HTERT RPE-1 (cell line): ENCODE data around the gene CD2AP.
"Not testable (repeated sequence)": the region's sequence is repeated elsewhere in the genome, so short reads cannot be mapped to it uniquely, and the experiment has no call there.

ENCODE experiments used
- in situ Hi-C: fragments of 300-500 bp; cut with MboI; formaldehyde crosslinking; loops from 4 replicates; pipeline ENCODE4 v1.14.3; 2020; ENCODE audit warnings: low sequenced_read_pairs

Gene CD2AP

DNA sequence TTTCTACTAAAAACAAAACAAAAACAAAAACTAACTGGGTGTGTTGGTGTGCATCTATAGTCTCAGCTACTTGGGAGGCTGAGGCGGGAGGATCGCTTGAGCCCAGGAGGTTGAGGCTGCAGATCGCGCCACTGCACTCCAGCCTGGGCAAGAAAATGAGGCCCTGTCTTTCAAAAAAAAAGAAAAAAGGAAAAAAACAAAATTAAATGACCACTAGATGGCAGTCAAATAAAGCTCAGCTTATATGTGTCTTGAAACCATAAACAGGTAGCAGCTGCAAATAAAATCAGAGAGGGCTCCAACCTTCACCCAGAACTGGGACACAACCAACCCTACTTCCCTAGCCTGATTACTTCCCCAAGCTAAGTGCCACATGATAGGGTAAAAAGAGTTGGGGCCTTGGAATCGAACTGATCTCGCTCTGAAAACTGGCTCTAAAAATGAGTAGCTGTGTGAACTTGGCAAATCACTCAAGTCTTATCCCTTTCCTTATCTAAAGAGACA, 153.7 kb downstream of the CD2AP start:
- in situ Hi-C loops, result no loop called here

DNA sequence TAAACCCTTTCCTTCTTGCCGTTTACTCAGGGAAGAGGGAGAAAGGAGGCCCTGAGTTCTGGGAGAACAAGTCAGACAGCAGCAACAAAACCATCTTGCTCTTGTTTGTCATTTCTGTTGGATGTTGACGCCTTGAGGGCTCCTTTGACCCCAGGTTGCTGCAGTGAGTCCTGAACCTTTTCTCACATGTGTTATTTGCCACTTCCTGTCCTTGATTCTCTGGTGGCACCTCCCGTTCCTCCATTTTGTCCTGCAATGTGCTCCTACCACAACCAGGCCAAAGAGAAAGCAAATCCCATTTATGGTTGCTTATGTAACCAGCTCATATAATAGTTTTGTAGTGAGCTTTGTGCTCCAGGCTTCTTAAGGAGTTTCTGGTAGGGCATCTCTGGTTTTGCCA, 154.2 kb downstream of the CD2AP start:
- in situ Hi-C loops, result no loop called here

DNA sequence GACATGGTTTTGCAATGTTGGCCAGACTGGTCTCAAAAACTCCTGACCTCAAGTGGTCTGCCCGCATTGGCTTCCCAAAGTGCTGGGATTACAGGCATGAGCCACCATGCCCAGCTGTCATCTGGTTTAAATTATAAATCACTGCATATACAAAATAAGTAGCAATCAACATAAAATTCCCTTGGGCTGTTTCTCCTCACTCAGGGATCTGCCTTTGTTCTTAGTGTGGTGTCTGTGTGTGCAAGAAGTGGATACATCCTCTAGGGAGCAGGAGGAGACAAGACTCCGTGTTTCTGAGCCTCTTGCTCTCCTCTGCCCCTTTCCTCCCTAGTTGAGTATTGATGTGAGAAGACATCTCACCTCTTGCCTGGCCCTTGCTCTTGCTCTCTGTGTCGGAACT, 155.6 kb downstream of the CD2AP start:
- in situ Hi-C loops, result no loop called here

DNA sequence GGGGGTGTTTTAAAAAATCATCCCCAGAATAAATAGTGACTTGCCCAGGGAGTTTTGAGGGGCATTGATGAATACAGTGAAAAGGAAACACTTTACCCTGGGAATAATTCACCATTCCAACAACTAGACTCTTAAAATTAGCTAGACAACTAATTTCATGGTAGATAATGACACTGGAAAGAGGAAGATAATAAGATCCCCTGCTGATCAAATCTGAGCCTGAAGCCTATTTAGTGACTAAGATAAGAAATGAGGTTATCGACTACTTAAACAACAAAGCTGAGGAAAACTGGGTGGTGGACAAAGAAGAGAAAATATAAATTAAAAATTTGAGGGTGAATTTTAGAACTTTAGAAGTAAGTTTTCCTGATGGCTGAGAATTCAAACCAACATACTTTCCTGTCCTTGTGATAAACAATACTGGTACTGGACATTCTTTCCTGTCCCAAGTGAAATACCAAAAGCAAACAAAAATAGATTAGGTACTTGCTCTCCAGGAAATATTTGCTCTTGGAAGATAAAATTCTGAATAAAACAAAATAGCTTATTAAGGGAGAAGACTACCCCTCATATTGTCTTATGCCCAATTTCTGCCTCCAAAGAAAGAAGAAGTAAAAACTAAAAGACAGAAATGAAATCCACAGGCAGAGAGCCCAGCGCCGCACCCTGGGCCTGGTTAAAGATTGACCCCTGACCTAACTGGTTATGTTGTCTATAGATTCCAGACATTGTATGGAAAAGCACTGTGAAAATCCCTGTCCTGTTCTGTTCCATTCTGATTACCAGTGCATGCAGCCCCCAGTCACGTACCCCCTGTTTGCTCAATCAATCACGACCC, 156.8 kb downstream of the CD2AP start:
- in situ Hi-C loops, result no loop called here

DNA sequence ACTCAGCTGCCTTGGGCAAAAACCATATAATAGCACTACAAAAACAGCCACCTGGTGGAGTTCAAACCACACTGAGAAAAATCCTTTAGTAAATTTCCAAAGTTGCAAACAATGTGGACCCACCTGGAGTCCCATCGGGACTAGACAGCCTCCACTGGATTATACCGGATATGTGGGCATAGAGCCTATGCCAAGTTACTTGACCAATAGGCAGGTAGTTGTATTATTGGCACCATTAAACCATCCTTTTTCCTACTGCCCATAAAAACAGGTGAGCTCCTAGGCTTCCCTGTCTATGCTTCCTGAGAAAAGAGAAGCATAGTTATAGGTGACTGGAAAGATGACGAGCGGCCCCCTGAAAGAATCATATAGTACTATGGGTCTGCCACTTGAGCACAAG, 169.1 kb downstream of the CD2AP start:
- in situ Hi-C loops, result no loop called here

DNA sequence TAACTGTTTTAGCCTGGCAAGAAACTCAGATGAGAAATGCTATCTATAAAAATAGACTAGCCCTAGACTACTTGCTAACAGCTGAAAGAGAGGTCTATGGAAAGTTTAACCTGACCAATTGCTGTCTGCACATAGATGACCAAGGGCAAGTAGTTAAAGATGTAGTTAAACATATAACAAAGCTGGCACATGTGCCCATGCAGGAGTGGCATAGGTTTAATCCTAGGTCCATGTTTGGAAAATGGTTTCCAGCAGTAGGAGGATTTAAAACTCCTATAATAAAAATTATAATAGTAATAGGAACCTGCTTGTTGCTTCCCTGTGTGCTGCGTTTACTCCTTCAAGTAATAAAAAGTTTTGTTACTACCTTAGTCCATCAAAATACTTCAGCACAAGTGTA, 169.6 kb downstream of the CD2AP start:
- in situ Hi-C loops, result no loop called here

DNA sequence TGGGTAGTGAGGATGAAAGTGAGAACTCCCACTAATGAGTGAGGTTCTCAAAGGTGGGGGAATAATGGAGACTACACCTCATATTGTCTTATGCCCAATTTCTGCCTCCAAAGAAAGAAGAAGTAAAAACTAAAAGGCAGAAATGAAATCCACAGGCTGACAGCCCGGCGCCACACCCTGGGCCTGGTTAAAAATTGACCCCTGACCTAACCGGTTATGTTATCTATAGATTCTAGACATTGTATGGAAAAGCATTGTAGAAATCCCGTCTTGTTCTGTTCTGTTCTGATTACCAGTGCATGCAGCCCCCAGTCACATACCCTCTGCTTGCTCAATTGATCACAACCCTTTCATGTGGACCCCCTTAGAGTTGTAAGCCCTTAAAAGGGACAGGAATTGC, 170.0 kb downstream of the CD2AP start:
- in situ Hi-C loops, result not testable (repeated sequence)

DNA sequence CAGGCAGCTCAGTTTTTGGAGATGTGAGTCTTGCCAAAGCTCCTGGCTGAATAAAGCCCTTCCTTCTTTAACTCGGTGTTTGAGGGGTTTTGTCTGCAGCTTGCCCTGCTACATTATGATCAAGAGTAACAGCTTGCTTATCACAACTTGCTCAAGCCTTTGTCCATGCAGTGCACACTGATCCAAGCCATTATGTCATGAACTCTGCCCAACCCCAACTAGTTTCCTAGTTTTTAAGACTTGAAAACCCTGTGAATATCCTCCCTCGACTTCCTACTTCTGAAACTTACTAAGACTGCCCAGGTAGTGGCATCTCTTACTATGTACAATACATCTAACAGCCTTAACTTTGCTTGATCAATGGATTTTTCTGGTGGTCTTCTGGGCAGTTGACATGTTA, 170.4 kb downstream of the CD2AP start:
- in situ Hi-C loops, result no loop called here

DNA sequence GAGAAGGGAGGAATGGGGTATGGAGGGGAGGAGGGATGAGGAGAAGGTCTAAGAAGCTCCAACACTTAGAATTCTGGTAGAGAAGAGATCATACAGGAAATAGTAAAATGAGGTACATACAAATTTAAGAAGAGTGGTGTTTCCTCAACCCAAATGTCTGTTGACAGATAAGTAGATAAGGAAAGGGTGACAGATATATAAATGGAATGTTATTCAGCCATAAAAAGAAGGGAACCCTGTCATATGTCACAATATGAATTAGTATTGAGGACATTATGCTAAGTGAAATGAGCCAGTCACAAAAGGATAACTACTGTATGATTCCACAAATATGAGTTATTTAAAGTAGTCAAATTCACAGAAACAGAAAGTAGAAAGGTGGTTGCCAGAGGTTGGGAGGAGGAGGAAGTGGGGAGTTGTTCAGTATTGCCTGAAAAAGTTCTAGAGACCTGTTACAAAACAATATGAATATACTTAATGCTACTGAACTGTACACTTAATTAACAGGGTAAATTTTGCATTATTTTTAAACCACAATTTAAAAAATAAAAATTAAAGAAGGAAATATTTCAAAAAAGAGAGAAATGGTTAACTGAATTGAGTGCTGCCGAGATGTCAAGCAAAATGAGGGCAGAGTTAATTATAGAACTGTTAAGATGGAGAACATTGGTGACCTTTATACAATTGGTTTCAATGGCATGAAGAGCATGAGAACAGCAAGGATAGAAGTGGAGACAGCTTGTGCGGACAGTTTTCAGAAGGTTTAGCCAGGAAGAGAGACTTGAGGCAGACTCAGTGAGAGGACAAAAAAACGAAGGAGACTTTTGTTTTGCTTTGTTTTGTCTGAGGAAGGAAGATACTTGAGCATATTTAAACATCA, 173.2 kb downstream of the CD2AP start:
- in situ Hi-C loops, result no loop called here

DNA sequence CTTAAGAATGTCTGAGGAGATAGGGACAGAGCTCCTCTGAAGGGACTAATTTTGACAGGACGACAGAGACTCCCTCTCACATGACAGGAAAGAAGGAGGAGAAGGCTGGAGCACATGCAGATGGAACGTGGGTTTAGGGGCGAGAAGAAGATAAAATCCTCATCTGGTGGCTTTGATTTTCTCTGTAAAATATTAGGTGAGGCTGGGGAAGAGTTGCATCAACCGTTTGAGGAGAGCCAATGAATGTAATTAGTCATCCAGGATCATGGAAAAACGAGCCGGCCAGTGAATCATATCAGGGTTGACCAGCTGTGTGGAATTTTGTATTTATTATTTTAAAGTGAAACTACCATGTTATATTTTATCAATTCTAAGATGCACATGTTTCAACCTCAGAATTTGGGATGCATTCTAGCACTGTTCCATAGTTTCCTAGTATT, 173.9 kb downstream of the CD2AP start:
- in situ Hi-C loops, result no loop called here

DNA sequence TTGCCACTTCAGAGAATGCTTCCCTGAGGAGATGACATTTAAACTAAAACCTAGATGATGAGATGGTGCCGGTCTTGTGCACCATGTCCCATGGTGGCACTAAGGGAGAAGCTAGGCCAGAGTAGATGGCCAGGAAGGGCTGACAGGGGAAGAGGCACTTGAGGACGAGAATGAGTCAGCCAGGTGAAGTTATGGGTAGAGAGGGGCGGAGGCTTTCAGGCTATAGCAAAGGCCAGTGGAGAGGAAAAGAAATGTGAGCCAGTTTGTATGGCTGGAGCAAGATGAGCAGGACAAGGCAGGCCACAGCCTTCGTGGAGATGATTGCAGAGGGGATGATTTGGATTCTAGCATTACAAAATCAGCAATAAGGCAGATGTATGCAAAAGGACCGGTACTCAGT, 176.1 kb downstream of the CD2AP start:
- in situ Hi-C loops, result no loop called here

DNA sequence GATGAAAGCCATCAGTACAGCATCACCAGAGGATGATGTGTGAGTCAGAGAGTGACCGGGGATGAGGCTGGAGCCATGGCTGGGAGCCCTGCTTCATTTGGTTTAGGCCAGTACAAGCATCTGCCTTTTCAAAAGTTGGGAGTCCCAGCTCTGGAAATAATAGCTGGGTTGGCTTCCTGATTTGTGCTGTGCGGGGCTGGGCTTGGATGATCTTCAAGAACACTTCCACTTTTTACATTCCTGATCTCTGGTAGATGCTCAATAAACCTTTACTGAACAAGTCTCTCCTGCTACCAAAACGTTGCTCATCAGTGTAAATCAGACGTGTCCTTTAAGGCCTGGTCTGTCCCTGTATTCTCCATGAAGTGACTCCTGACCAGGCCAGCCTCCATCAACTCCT, 176.7 kb downstream of the CD2AP start:
- in situ Hi-C loops, result no loop called here

DNA sequence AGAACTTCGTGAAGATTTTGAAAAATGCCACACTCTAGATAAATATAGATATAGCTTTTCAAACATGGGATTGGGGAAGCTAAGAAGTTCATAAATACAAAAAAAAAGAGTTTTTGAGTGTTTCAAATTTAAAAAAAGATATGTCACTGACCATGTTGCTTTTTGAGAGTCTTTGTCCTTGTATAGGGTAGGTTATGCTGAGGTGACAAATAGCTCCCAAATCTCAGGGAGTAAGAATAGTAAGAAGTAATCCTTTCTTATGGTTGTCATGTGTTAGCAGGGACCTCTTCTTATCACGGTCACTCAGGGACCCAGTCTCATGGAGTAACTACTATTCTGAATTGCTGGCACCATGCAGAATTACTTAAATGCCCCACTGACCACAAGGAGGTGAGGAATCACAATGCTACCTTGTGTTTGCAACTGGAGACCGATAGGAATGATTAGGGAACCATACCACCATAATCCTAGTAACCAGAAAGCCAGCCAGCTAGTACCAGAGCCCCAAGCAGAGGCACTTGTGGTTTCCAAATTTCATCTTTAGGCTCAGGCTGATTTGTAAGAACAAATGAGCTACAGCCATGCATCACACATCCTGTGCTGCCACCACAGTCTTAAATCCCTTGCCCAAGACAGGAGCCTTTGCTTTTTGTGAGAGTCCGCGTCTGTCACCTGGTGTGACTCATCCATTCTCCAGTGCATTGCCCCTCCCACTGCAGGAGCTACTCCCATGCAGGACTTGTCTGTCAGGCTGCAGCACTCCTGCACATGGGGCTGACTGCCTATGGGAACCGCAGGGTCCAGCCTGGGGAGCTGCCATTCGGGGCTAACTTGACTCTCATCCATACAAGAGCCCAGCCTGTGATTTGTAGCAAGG, 178.4 kb downstream of the CD2AP start:
- in situ Hi-C loops, result no loop called here

DNA sequence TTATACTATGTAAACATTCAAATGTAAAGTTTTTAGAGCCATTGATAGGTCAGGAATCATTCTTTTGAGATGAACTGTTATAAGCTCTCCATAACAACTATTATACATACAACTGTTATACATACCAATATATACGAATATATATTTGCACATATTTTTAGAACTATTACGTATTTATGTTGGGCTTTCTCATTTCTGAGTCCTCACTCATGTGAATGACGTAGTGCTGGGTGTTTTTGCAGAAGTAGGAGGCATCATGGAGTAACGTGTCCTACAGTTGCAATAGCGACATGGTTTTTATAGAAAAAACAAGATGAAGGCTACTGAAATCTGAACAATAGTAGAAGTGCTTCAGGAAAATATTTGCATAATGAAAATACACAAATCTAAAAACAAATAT, 184.4 kb downstream of the CD2AP start:
- in situ Hi-C loops, result no loop called here

DNA sequence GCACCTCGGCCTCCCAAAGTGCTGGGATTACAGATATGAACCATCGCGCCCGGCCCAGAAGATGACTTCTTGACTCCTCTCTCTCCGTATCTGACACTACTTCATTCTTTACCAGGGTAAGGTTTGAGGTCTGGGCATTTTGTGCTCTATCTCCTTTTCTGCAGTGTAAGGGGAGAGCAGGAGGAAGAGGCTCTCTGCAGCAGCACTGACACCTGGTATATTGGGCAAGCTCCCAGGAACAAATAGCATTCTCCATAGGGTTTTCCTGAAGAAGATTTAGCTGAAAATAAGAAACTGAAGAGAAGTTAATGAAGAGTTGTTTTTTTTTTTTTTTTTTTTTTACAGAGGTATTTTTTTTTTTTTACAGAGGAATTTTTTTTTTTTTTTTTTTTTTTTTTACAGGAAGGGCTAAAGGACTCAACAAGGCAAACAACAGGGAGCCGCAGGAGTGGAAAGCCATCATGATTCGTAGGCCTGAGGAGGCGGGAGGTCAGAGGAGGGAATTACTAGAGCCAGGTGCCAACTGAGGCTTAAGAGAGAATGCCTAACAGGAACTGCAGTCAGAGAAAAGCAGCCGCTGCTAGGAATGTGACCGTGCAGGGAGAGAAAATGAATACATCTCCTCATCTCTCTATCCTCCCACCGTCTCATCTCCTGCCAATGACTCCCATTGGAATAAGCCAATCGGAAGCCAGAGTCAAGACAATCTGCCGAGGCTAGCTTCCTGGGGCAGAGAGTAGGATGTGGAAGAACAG, 186.1 kb downstream of the CD2AP start:
- in situ Hi-C loops, result no loop called here

DNA sequence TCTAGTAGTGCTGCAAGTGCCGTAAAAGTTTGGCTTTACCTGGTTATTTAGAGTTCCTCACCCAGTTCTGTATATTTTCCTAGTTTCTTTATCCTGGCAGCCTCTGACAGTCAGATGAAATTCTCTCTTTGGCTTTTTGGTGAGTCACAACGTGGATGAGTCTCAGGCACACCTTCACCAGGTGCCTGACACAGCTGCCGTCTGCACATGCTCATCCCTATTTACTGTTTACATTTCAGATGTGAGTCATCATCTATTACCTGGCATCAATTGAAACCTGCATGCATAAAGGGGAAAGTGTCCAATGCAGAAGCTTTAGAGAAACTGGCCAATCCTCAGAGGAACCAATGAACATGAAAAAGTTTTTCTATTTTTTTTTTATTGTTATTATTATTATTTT, 187.5 kb downstream of the CD2AP start:
- in situ Hi-C loops, result no loop called here

DNA sequence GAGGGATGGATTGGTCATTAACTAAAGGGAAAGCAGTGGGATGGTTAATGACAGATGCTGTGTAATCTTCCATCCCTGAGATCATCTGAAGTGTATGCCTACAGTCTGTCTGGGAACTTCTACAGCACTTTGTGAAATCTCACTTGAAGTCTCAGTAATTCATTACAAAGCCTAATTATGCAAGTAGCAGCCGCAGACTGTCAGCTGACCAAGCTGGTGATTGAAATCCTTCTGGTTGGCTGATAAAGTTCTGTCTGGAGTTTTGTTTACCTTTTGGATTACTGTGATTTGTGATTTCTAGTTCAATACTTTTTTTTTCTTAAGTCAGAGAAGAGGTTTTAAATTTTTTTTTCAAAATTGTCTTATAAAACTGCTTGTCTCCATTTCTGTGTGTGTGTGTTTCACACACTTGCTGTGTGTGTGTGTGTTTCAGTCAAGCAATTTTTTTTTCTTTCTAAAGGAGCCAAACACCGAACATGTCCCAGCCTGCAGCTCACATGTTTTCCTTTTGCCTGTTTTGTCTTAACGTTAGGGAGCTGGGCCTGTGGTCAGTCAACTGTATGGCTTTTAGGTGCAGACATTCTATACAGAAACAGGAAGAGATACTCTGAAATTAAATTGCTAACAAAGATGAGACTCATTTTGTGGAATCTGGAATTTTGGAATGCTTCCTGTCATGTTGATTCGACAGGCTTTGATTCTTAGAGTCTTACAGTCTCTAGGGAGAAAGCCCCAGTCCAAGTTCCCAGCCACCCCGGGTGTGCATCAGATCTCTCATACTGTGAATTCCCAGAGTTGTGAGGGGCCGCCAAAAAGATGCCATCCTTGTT, 192.3 kb downstream of the CD2AP start:
- in situ Hi-C loops, result no loop called here

DNA sequence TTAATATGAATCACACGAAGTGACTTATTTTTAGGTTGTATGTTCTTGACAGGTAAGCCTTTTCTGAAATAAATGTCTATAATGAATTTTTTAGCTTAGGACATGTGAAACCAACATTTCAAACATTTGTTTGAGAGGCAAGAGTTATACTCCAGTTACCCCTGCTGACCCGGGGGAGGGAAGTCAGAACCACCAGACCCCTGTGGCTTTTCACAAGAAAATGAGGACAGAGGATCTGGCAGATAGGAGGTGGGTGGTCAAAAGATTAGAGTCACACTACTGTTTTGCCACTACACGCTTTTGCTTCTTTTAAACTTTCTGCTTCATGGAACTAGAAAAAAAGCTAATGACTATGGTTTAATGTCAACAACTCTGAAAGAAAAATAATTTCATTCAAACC, 193.3 kb downstream of the CD2AP start:
- in situ Hi-C loops, result no loop called here

DNA sequence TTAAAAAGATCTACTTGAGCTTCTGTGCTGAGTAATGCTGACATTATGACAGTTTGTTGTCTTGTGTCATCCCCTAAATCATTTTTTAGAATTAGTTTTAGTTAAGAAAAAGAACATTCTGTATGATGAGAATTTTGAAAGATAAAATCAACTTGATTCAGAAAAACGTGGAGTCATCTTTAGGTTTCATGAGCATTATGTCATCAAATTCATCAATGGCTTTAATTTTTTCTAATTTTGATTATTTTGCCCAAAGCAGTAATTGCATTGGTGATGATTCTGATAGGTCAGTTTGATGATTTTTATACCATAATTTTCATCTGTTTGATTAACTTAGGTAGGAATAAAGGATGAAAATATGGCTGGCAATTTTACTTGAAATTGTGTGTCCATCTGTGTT, 194.2 kb downstream of the CD2AP start:
- in situ Hi-C loops, result no loop called here
